Activated CD4-positive, alpha-beta memory T cell treated with anti-CD3 and anti-CD28 coated beads for 36 hours (primary cell): ENCODE results near the gene DPYD. TPM values are rescaled to one million over a fixed set of nuclear protein-coding genes. Genes with fewer than 3 reads are reported as not detected.
A peak's percentile ranks its signal among the peaks of the same experiment; 100 is the strongest.

Source experiments
- CTCF ChIA-PET: fragments of 350-600 bp; sonication (Branson Sonifier 250); formaldehyde crosslinking; loops from one replicate; lab custom pipeline; 2021; ENCODE audit warnings: antibody characterized with exemption, inconsistent platforms; lab: Charles Lee
- POLR2A ChIA-PET: fragments of 350-600 bp; sonication (Branson Sonifier 250); formaldehyde crosslinking; loops from one replicate; lab custom pipeline; 2021; ENCODE audit warnings: antibody characterized with exemption; lab: Charles Lee
- DNase-seq: peaks from one replicate; pipeline ENCODE4 v3.0.0-alpha.2; 2020
- H3K27ac Mint-ChIP-seq: one replicate; pipeline ENCODE4 v1.8.0; 2021; ENCODE audit warnings: mixed read lengths
- H3K27me3 Mint-ChIP-seq: one replicate; pipeline ENCODE4 v1.8.0; 2021; ENCODE audit warnings: mixed read lengths
- H3K36me3 Mint-ChIP-seq: one replicate; pipeline ENCODE4 v1.8.0; 2021; ENCODE audit warnings: mixed read lengths
- H3K4me1 Mint-ChIP-seq: one replicate; pipeline ENCODE4 v1.8.0; 2021; ENCODE audit warnings: low read depth, mixed read lengths
- H3K4me3 Mint-ChIP-seq: one replicate; pipeline ENCODE4 v1.8.0; 2021; ENCODE audit warnings: mild to moderate bottlenecking, mixed read lengths
- H3K9me3 Mint-ChIP-seq: one replicate; pipeline ENCODE4 v1.8.0; 2021; ENCODE audit warnings: mixed read lengths
- intact Hi-C: fragments of 100-400 bp; cut with micrococcal nuclease; formaldehyde crosslinking; loops from one replicate; pipeline ENCODE4 v1.15.1; 2023
- total RNA-seq, 2 experiments: library from RNA; stranded (reverse); gene quantifications; one replicate each; pipeline ENCODE4 v1.2.3, GENCODE V29; 2021

The DPYD gene
- total RNA-seq: 10 to 100 TPM; 11.8 to 12.2 TPM

DNA sequence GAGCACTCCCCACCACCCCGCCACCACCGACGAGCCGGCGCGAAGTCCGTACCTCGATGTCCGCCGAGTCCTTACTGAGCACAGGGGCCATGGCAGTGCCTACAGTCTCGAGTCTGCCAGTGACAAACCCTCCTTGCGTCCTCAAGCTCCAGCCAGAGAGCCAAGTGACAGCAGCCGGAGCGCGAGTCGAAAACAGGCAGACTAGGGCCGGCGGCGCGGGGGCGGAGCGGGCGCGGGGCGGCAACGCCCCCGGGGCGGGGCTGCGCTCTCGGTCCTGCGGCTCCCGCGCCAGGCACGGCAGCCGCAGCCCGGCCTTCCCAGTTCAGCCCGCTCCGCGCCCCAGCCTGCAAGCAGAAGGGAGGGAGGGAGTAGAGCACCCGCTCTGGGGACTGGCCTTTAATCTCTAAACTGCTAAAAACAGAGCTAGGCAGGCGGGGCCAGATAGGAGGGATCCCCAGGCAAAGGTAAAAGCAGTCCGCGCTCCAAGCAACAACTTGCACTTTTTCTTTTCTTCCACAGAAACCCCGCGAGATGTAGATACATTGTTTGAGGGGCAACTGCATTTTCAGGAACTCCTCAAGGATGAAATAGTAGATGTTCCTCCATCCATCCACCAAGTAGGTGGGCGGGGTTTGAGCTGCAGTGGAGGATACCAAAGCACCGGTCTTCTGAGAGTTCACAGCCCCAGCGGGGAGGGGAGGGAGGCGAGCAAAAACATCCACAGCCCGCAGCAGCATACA is at the start of gene DPYD:
DPYD (minus strand) TSS at position 203 of the 740 bp plus-strand sequence; CDS start at position 91, 112 bp downstream.
- Mint-ChIP-seq H3K36me3 (no peaks in the 10 kb centered on the region), H3K27me3 (no peaks in the 10 kb centered on the region), H3K9me3 (no peaks in the 10 kb centered on the region), H3K4me3 (peak within 1 kb of the TSS; percentile 82), H3K4me1 (peaks cover 41% of the 10 kb centered on the region), H3K27ac (peak within 1 kb of the TSS; percentile 93)
- intact Hi-C loops: loop anchor here (1.0 to 2.0 kb wide), 6 partner anchors 10 to 1199 kb away; no protein-coding TSS in a partner anchor
- peak; percentile 88 for DNase-seq
- ChIA-PET POLR2A (interaction anchor here (0.7 to 1.4 kb wide), 2 partner anchors 10 to 123 kb away, joined by 3 to 4 read pairs; no protein-coding TSS in a partner anchor), CTCF (interaction anchor here (0.5 to 1.1 kb wide), 4 partner anchors 9 to 129 kb away, joined by 3 to 4 read pairs (median 4); no protein-coding TSS in a partner anchor)

DNA sequence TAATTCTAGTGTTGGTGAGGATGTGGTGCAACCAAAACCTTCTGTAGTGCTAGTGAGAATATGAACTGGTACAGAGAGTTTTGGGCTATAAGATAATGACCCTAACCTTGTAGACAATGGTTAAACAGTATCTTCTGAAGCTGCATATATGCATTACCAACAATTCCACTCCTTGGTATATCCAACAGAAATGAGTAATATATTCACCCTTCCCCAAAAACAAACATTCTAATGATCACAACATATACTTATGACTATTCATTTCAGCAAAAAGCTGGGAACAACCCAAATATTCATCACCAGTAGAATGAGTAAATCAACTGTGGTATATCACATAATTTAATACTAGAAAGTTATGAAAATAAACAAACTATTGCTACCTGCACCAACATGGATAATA is 39.6 kb upstream of the DPYD start:
- Mint-ChIP-seq H3K36me3 (no peaks in the 10 kb centered on the region), H3K27ac (no peak overlapping the region), H3K4me1 (no peaks in the 10 kb centered on the region), H3K9me3 (no peaks in the 10 kb centered on the region), H3K27me3 (peaks cover 3% of the 10 kb centered on the region), H3K4me3 (no peak overlapping the region)
- intact Hi-C loops: no loop called here
- POLR2A ChIA-PET: no interaction called here
- no peak for DNase-seq
- CTCF ChIA-PET: no interaction called here

DNA sequence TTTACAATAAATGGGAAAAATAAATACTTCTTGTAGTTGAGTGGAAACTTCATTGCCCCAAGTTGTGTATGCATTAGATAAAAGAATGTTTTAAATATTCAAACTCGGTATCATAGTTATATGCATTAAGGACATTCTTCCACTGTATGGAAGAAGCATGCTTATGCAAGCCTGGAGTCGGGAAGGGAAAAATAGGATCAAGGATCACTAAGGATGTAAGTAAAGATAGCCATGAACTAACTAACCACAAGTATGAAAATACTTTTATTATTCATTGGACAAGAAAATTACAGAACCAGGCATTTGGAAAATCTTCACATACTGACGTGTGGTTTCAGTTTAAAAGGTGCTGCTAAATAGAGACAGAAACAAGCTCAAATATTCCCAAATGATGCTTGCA is 26.9 kb upstream of the DPYD start:
- Mint-ChIP-seq H3K4me1 (peaks cover 10% of the 10 kb centered on the region), H3K27me3 (peaks cover 3% of the 10 kb centered on the region), H3K27ac (no peak overlapping the region), H3K4me3 (no peak overlapping the region), H3K36me3 (no peaks in the 10 kb centered on the region), H3K9me3 (no peaks in the 10 kb centered on the region)
- ChIA-PET CTCF (no interaction called here), POLR2A (no interaction called here)
- DNase-seq: no peak
- intact Hi-C loops: no loop called here

DNA sequence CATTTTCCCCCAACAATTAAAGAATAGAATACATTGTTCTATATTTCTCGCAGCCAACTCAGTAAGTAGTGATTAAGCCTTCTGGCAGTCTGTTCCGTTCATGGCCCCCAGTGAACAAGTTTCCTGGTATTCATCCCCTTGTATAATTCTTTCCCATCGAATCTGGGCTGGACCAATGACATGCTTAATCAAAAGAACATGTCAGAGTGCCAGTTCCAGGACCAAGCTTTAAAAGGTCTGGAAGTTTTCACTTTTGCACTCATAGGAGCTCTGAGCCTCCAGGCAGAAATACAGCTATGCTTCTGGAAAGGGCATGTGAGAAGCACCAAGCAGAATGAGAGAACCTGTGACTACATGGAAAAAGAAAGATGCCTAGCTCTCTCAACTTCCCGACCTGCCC is 22.5 kb upstream of the DPYD start:
- no peaks in the 10 kb centered on the region for H3K36me3 Mint-ChIP-seq
- no peaks in the 10 kb centered on the region for H3K9me3 Mint-ChIP-seq
- no peaks in the 10 kb centered on the region for H3K27me3 Mint-ChIP-seq
- ChIA-PET CTCF (no interaction called here), POLR2A (no interaction called here)
- intact Hi-C loops: no loop called here
- H3K4me1 Mint-ChIP-seq: peaks cover 25% of the 10 kb centered on the region
- no peak for DNase-seq
- H3K4me3 Mint-ChIP-seq: no peak overlapping the region
- H3K27ac Mint-ChIP-seq: no peak overlapping the region

DNA sequence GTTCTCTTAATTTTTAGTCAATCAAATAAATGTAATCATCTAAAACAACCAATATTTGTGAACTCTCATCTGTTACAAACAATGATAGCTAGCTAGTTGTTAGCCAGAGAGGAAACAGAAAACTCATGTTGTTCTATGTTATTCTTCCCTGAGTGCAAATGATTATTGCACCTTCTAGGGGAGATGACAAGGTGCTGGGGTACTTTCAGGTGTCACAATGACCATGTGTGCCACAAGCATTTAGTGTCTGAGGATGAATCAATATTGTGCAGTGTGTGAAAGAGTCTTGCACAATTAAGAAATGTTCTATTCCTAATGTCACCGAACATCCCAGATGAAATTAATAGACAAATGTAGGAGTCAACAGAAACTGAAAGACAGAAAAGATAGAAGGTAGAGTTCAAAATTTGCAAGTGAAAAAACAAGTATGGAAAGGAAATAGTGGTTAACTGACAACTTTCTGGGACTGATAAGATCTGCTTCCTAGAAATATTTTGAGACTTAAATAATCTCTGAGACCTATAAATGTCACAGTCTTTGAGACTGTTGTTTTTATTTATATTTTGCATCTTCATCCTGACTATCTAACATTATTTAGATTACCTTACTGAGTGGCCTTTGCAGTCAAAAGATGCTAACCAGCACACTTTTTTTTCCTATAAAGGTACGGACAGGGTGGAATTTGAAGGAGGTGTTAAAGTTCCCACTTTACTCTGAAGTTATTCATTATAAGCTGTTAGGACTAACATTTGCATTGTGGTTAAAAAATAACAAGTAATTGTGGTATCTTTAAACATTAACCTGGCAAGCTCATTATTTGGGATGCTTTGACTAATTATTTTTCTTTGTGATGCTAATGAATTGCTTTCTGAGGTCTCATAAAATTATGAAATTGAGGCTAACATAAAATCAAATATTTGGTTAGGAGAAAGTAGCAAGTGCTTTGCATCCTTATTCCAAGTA is 21.6 kb upstream of the DPYD start:
- Mint-ChIP-seq H3K27ac (no peak overlapping the region), H3K9me3 (no peaks in the 10 kb centered on the region), H3K27me3 (no peaks in the 10 kb centered on the region), H3K4me1 (peaks cover 27% of the 10 kb centered on the region), H3K4me3 (no peak overlapping the region), H3K36me3 (no peaks in the 10 kb centered on the region)
- ChIA-PET CTCF (no interaction called here), POLR2A (no interaction called here)
- DNase-seq: no peak
- intact Hi-C loops: no loop called here

DNA sequence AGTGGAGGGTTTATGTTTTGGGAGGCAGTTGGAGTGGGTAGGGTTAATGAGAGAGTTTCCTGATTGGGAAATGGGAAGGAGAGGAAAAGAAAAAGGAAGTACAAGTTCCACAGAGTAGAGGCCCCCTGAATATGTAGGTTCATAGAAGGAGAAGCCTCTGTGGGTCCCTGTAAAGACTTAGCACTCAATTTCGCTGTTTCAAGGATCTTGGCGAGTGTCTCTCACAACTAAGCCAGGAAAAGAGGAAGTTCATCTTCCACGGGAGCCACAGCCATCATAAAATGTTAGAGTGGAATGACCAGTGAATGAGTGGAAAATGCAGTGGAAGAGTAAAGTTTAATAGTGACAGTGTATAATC is 17.4 kb upstream of the DPYD start:
- Mint-ChIP-seq H3K27ac (no peak overlapping the region), H3K27me3 (no peaks in the 10 kb centered on the region), H3K36me3 (no peaks in the 10 kb centered on the region)

DNA sequence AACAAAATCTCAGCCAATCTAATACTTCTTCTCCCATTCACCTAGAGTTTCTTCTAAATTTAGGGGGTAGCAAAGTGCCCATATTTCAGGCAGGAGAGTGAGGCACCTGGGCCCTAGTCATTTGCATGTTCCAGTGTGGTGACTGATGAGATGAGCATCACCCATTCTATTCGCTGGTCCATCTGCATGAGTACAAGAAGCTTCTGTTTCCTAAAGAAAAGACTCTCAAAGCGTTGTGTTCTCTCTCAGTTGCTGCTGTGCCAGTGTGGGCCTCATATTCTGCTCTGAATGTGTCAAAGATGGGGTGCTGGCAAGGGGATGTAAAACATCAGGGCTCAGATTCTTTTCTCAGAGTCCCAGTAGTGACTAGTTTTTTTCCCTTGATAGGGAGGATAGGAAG is 16.1 kb upstream of the DPYD start:
- intact Hi-C loops: no loop called here
- no peaks in the 10 kb centered on the region for H3K27me3 Mint-ChIP-seq

More for the DNA sequence above, 17.4 kb upstream of the DPYD start:
- DNase-seq: no peak
- Mint-ChIP-seq H3K9me3 (no peaks in the 10 kb centered on the region), H3K4me3 (no peak overlapping the region), H3K4me1 (peaks cover 27% of the 10 kb centered on the region)
- ChIA-PET CTCF (no interaction called here), POLR2A (no interaction called here)
- intact Hi-C loops: loop anchor here (2.0 kb wide), 1 partner anchor 17 kb away; the partner anchor contains the start of gene DPYD

DNA sequence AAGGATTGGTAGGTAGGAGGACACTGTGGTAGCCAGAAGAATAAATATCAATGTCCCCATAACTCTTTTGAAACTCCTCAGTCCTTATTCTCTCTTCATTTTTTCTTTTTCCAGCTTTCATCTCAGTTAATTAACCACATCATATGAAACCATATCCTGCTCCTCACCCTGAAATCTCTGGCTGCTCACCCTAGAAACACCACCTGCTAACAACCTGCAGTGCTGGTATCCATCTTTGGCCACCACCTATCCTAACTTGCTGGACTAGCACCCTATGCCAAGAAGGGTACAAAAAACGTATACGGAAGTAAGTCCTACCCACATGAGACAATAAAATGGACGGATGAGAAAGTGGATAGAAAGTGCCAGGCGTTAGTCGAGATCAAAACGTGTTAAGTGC is 13.7 kb upstream of the DPYD start:
- intact Hi-C loops: no loop called here
- no peaks in the 10 kb centered on the region for H3K36me3 Mint-ChIP-seq
- no peaks in the 10 kb centered on the region for H3K27me3 Mint-ChIP-seq
- ChIA-PET POLR2A (no interaction called here), CTCF (no interaction called here)
- no peaks in the 10 kb centered on the region for H3K9me3 Mint-ChIP-seq
- H3K4me3 Mint-ChIP-seq: no peak overlapping the region
- H3K27ac Mint-ChIP-seq: no peak overlapping the region
- DNase-seq: no peak
- H3K4me1 Mint-ChIP-seq: peaks cover 9% of the 10 kb centered on the region

More for the DNA sequence above, 16.1 kb upstream of the DPYD start:
- H3K36me3 Mint-ChIP-seq: no peaks in the 10 kb centered on the region
- H3K4me3 Mint-ChIP-seq: no peak overlapping the region
- H3K4me1 Mint-ChIP-seq: peaks cover 16% of the 10 kb centered on the region
- POLR2A ChIA-PET: no interaction called here
- CTCF ChIA-PET: no interaction called here
- DNase-seq: no peak
- H3K9me3 Mint-ChIP-seq: no peaks in the 10 kb centered on the region
- H3K27ac Mint-ChIP-seq: no peak overlapping the region

DNA sequence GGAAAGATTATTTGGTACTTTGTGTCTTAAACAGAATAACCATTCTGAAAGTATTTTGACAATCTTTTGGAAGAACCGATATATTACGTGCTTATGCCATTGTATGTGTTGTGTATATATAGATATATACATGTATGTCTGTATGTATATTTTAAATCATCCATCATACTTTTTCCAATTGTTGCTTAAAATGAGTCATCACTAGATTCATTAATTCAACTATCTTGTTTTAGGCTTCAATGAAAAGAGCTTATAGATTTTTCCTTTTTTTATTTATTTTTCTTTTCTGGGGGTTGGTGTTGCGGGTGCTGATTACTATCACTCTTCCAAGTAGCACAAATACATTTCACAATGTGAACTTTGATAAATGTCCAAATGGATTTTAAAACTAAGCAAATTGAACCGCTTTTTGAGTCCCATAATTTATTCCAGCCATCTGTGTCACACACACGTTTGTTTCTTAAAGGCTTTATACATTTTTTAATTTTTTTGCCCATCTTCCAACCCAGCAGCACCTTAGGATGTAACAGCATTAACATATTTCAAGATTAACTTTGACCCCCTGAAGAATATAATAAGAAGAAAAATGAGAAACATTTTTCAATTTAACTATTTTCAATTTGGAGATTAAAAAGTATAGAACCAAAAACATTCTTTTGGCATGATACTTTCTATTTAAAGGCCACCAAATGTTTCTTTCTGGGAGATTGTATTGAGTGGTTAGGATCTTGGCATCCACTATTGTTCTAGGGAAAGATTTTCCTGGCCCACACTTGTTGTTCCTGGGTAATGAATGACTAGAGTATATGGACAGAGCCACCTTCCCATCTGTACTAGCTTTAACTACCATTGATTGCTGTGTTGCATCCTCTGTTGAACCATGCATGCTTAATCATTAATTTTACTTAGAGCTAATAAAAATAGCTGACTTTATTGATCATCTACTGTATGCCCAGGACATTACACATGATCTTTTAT is 9.3 kb upstream of the DPYD start:
- H3K4me1 Mint-ChIP-seq: peaks cover 10% of the 10 kb centered on the region
- no peak for DNase-seq
- intact Hi-C loops: no loop called here
- H3K36me3 Mint-ChIP-seq: no peaks in the 10 kb centered on the region
- H3K9me3 Mint-ChIP-seq: no peaks in the 10 kb centered on the region
- ChIA-PET CTCF (interaction anchor here (1.2 to 1.5 kb wide), 2 partner anchors 9 to 98 kb away, joined by 3 to 4 read pairs; partner anchors contain the start of gene DPYD), POLR2A (interaction anchor here (1.1 kb wide), 1 partner anchor 9 kb away, joined by 3 read pairs; the partner anchor contains the start of gene DPYD)
- H3K27ac Mint-ChIP-seq: no peak overlapping the region
- H3K27me3 Mint-ChIP-seq: no peaks in the 10 kb centered on the region
- H3K4me3 Mint-ChIP-seq: no peak overlapping the region

DNA sequence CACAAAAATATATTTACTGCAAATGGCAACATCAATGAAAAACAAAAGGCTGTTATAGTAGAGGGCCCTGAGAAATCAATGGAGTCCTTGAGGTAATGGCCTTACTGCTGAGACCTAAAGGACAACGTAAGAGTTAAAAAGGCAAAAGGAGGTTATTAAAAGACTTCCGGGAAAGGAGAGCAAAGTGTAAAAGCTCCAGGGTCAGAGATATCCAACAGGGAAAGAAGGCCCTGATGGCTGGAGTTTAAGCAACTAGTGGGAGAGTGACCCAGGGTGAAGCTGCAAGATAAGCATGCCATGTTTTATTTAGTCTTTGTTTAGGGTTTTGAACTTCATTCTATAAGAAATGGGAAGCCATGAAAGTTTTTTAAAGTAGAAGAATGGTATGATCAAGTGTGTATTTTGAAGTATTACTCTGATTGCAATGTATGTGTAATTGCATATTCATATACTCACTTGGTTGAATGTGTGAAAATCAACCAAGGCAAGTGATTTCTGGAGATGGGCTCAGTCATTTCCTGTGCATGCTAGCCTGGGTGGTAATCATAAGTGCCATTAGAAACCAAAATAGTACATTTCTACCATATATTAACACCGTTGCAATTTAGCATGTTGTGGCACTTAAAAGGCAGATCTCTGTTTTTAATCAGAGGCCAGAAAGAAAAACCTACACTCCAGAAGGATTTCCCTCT is 5.3 kb upstream of the DPYD start:
- H3K27me3 Mint-ChIP-seq: no peaks in the 10 kb centered on the region
- no peak for DNase-seq
- no peaks in the 10 kb centered on the region for H3K36me3 Mint-ChIP-seq
- POLR2A ChIA-PET: interaction anchor here (0.9 kb wide), 1 partner anchor 15 kb away, joined by 3 read pairs; no protein-coding TSS in a partner anchor
- peaks cover 14% of the 10 kb centered on the region for H3K4me1 Mint-ChIP-seq
- intact Hi-C loops: no loop called here
- H3K4me3 Mint-ChIP-seq: no peak overlapping the region
- H3K9me3 Mint-ChIP-seq: no peaks in the 10 kb centered on the region
- H3K27ac Mint-ChIP-seq: no peak overlapping the region
- CTCF ChIA-PET: no interaction called here

DNA sequence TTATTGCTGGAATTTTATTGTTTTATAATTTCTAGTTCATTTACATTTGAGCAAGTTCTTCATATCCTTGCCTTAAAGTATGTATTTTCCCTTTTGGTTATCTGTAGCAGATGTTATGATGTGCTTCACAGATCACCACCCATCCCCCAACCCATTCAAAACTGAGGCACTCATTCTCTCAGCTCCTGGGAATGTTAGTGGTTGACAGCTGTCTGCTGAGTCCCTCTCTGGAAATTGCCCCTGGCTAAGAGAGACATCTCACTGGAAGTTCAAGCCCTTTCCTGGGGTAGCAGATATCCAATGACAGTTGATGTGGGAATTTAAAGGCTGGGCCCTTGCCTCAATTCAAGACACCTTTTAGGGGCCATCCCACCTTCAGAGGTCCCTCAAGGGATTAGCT is 4.3 kb upstream of the DPYD start:
- H3K9me3 Mint-ChIP-seq: no peaks in the 10 kb centered on the region
- no peaks in the 10 kb centered on the region for H3K36me3 Mint-ChIP-seq
- DNase-seq: no peak
- no peak overlapping the region for H3K27ac Mint-ChIP-seq
- intact Hi-C loops: no loop called here
- peaks cover 14% of the 10 kb centered on the region for H3K4me1 Mint-ChIP-seq
- ChIA-PET CTCF (no interaction called here), POLR2A (no interaction called here)
- H3K4me3 Mint-ChIP-seq: no peak overlapping the region
- H3K27me3 Mint-ChIP-seq: no peaks in the 10 kb centered on the region
